Activated T-cell treated with anti-CD3 and anti-CD28 coated beads for 1 hour (primary cell): Measurements from ENCODE around the gene PXT1.
"Not testable (repeated sequence)": the region's sequence is repeated elsewhere in the genome, so short reads cannot be mapped to it uniquely, and the experiment has no call there.

Experiments used
- DNase-seq: peaks from one replicate; pipeline ENCODE4 v3.0.0-alpha.2; 2020; ENCODE audit warnings: low read depth

PXT1 gene

GRCh38 chr6:36442671-36443470 is at the start of gene PXT1, which contains the start of gene KCTD20:
TSS of gene PXT1 (minus strand) at chr6:36442854. CDS start at chr6:36426082, 16,772 bp downstream.
TSS of gene KCTD20 (plus strand) at chr6:36443000. CDS start at chr6:36470098, 27,098 bp downstream.
- DNase-seq, result peak; percentile 77

- DNase-seq, result no peak
Measured at GRCh38 chr6:36492092-36492491, 49.4 kb upstream of the PXT1 start.

- DNase-seq, result no peak
Measured at GRCh38 chr6:36491378-36491965, 48.8 kb upstream of the PXT1 start.

GRCh38 chr6:36489426-36489825 is 46.8 kb upstream of the PXT1 start:
- DNase-seq, result no peak

GRCh38 chr6:36488221-36488620 is 45.6 kb upstream of the PXT1 start:
- no peak for DNase-seq

- no peak for DNase-seq
Measured at GRCh38 chr6:36487698-36488097, 45.0 kb upstream of the PXT1 start.

- no peak for DNase-seq
Measured at GRCh38 chr6:36484736-36485135, 42.1 kb upstream of the PXT1 start.

GRCh38 chr6:36483326-36483725 is 40.7 kb upstream of the PXT1 start:
- DNase-seq, result not testable (repeated sequence)

GRCh38 chr6:36479256-36479655 is 36.6 kb upstream of the PXT1 start:
- no peak for DNase-seq

GRCh38 chr6:36478051-36478526 is 35.4 kb upstream of the PXT1 start:
- no peak for DNase-seq

- no peak for DNase-seq
Measured at GRCh38 chr6:36469946-36470345, 27.3 kb upstream of the PXT1 start.

- no peak for DNase-seq
Measured at GRCh38 chr6:36469148-36469661, 26.6 kb upstream of the PXT1 start.

- DNase-seq, result no peak
Measured at GRCh38 chr6:36467625-36468024, 25.0 kb upstream of the PXT1 start.

- DNase-seq, result no peak
Measured at GRCh38 chr6:36464233-36464632, 21.6 kb upstream of the PXT1 start.

- DNase-seq, result no peak
Measured at GRCh38 chr6:36463676-36464075, 21.0 kb upstream of the PXT1 start.

- no peak for DNase-seq
Measured at GRCh38 chr6:36461646-36462045, 19.0 kb upstream of the PXT1 start.

GRCh38 chr6:36460916-36461315 is 18.3 kb upstream of the PXT1 start:
- DNase-seq, result no peak

- no peak for DNase-seq
Measured at GRCh38 chr6:36459501-36459900, 16.8 kb upstream of the PXT1 start.

- no peak for DNase-seq
Measured at GRCh38 chr6:36455486-36456027, 12.9 kb upstream of the PXT1 start.

GRCh38 chr6:36452897-36453296 is 10.2 kb upstream of the PXT1 start:
- DNase-seq, result not testable (repeated sequence)

GRCh38 chr6:36449173-36449572 is 6.5 kb upstream of the PXT1 start:
- not testable (repeated sequence) for DNase-seq

GRCh38 chr6:36445621-36446020 is 3.0 kb upstream of the PXT1 start:
- no peak for DNase-seq

- DNase-seq, result no peak
Measured at GRCh38 chr6:36444470-36444869, 1.8 kb upstream of the PXT1 start.
